Measurements from ENCODE around the gene ERF.

Gene ERF

GRCh38 chr19:42245231-42245630 lies 9.7 kb downstream of the ERF start:
- peak overlapping the region; percentile 77 for H3K4me3 ChIP-seq (replicated peaks; ENCODE audit: low read depth, low read length)
- TF ChIP-seq CTCF (IDR thresholded peaks at IDR 0.05; ENCODE audit: low read depth, low read length, missing control alignments) = no peak
- DNase-seq (ENCODE audit: extremely low read depth, low read depth) = no peak

- peak; percentile 64 for TF ChIP-seq CTCF (IDR thresholded peaks at IDR 0.05; ENCODE audit: low read depth, low read length, missing control alignments)
- peak; percentile 85 for DNase-seq (ENCODE audit: extremely low read depth, low read depth)
- peak overlapping the region; percentile 77 for H3K4me3 ChIP-seq (replicated peaks; ENCODE audit: low read depth, low read length)
These were observed 10.3 kb downstream of the ERF start for GRCh38 chr19:42244347-42245220.

GRCh38 chr19:42242512-42243409 lies 12.2 kb downstream of the ERF start, which contains the start of gene GSK3A:
TSS of gene GSK3A (minus strand) at chr19:42242602. CDS start at chr19:42242465, 137 bp downstream.
- H3K4me3 ChIP-seq (replicated peaks; ENCODE audit: low read depth, low read length) = peak within 1 kb of the TSS; percentile 77
- no peak for TF ChIP-seq CTCF (IDR thresholded peaks at IDR 0.05; ENCODE audit: low read depth, low read length, missing control alignments)
- DNase-seq (ENCODE audit: extremely low read depth, low read depth) = peak; percentile 98

GRCh38 chr19:42242069-42242511 lies 12.8 kb downstream of the ERF start:
- TF ChIP-seq CTCF (IDR thresholded peaks at IDR 0.05; ENCODE audit: low read depth, low read length, missing control alignments) = no peak
- no peak for DNase-seq (ENCODE audit: extremely low read depth, low read depth)
- H3K4me3 ChIP-seq (replicated peaks; ENCODE audit: low read depth, low read length) = peak overlapping the region; percentile 77

GRCh38 chr19:42241279-42241678 lies 13.6 kb downstream of the ERF start:
- DNase-seq (ENCODE audit: extremely low read depth, low read depth) = no peak
- no peak for TF ChIP-seq CTCF (IDR thresholded peaks at IDR 0.05; ENCODE audit: low read depth, low read length, missing control alignments)
- peak overlapping the region; percentile 77 for H3K4me3 ChIP-seq (replicated peaks; ENCODE audit: low read depth, low read length)

- H3K4me3 ChIP-seq (replicated peaks; ENCODE audit: low read depth, low read length) = no peak overlapping the region
- no peak for DNase-seq (ENCODE audit: extremely low read depth, low read depth)
- TF ChIP-seq CTCF (IDR thresholded peaks at IDR 0.05; ENCODE audit: low read depth, low read length, missing control alignments) = no peak
These were observed 15.2 kb downstream of the ERF start for GRCh38 chr19:42239544-42240220.

All from HFF-Myc (cell line).